GM18508 (cell line): ENCODE results near the gene MOSPD3.
"Not testable (repeated sequence)": the region's sequence is repeated elsewhere in the genome, so short reads cannot be mapped to it uniquely, and the experiment has no call there.

Experiments
- ATAC-seq: cut with Tn5 transposase; IDR thresholded peaks from one replicate; pipeline ENCODE4 v1.9.1; 2021; ENCODE audit warnings: moderate number of reproducible peaks; ENCODE audit not compliant: insufficient read depth, unreplicated experiment

The MOSPD3 gene, protein sequence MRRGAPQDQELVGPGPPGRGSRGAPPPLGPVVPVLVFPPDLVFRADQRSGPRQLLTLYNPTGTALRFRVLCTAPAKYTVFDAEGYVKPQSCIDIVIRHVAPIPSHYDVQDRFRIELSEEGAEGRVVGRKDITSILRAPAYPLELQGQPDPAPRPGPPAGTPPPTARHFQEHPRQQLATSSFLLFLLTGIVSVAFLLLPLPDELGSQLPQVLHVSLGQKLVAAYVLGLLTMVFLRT

DNA sequence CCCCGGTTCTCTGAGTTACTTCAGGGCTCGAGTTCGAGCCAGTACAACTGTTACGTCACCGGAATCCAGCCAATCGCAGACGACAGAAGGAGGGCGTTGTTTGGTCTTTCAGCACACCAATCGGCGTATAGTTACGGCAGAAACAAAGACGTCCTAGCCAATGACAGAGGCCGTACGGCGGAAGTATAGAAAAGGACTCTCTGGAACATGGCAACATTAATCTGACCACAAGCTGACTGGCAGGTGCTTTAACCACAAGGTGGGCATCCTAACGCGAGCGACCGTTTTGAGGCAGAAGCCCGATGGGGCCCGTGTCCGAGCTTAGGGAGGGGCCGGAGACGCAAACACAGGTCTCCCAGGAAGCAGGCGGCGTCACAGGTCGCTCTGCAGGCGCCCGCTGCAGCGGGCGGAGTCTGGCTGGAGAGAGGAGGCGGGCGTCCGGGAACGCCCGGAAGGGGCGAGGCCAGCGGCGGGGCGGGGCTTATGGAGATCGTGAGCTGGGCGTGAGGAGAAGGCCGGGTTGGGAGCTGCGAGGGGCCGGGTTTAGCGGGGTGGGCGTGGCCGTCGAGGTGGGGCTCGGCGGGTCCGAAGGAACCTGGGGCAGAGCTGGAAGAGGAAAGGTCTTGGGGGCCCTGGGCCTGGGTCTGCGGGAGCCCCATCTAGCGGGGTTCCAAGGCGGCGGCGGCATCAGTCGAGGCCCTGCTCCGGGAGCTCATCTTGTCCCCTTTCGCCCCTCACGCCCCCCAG lies at the start of gene MOSPD3:
TSS of gene MOSPD3 (plus strand) at position 558 of the 747 bp plus-strand sequence. CDS start 252 bp downstream, outside the sequence.
- peak; percentile 85 for ATAC-seq

DNA sequence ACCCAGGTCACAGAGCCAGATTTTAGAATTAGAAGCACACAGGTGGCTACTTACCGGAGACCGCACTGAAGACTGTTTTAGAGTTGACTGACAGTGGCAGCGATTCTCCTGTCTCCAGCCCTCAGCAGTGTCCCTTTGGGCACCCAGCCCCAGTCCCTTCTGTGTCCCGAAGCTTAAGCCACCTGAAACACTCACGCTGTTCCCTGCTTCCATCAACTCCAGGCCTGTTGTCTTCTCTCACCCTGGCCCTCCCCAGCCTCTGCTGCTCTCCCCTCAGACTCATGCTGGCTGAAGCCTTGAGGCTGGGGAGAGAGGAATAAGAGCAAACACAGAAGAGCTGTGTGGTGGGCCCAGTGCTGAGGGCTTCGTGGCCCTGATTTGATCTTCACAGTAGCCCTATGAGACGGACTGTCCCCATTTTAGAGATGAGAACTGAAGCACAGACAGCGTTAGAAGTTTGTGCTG lies 49.2 kb upstream of the MOSPD3 start:
- ATAC-seq: no peak

DNA sequence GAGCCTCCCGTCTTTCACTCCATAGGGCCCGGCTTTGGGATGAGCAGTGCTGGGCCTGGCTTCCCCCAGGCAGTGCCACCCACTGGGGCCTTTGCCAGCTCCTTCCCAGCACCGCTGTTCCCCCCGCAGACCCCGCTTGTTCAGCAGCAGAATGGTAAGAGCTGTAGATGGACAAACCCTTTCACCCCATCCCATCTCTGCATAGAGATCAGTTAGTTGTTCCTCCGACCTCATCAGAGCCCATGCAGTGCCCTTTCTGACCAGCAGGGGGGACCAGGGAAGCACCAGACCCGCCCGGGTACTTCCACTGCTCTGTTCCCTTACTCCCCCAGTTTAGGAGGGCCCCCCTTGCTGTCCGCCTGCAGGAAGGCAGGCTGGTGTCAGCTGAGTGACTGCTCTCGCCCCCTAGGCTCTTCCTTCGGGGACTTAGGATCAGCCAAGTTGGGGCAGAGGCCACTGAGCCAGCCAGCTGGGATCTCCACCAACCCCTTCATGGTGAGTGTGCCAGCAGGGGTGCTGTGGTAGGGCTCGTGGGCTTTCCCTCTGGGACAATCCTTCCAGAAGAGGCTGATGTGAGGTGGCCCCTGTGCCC lies 48.4 kb upstream of the MOSPD3 start:
- ATAC-seq: no peak

DNA sequence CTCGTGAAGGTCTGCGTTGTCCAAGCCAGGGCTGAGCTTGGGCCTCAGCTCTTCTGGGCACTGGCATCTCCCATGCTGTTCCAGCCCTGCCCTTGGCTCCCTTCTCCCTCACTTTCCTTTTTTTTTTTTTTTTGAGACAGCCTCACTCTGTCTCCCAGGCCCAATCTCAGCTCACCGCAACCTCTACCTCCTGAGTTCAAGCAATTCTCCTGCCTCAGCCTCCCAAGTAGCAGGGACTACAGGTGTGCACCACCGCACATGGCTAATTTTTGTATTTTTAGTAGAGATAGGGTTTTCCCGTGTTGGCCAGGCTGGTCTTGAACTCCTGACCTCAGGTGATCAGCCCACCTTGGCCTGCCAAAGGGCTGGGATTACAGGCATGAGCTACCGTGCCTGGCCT lies 47.9 kb upstream of the MOSPD3 start:
- ATAC-seq: not testable (repeated sequence)

DNA sequence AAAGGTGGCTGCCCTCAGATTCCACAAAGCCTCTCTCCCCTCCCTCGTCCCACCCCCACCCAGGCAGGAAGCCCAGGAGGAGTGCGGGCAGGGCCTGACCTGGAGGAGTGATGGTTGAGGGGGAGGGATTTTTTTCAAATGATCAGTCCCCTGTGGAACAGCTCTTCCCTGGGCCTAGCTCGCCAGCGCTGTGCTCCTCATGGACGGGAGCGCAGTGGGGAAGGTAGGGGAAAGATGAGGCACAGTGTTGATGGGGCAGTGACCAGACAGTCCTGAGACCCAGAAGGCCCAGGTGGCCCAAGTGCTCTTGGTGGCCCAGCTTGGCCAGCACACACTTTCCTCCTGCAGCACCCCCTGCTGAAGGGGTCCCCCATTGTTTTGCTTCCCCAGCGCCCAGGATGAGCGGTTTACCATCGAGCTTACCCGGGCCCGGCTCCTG lies 47.2 kb upstream of the MOSPD3 start:
- no peak for ATAC-seq

DNA sequence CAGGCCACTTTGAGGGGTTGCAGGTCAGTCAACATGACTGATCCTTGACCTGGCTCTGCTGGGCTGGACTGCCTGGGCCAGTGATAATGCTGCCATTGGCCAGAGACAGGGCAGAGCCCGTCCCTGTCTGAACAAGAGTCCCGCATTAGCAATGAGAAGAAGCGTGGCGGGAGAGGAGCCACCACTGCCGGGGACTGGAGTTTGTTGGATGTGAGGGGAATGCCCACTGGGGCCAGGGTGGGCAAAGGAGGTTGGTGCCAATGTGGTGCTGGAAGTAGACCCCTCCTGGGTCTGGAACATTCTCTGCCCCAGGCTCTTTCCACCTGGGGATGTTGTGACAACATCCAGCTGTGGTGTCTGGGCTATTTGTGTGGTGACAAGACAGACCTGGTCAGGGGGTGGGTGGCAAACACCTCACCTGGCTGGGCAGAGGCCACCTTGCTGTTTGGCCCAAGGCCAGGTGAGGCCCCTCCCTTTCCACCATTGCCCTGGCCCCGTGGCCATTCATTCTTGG lies 46.3 kb upstream of the MOSPD3 start:
- no peak for ATAC-seq

DNA sequence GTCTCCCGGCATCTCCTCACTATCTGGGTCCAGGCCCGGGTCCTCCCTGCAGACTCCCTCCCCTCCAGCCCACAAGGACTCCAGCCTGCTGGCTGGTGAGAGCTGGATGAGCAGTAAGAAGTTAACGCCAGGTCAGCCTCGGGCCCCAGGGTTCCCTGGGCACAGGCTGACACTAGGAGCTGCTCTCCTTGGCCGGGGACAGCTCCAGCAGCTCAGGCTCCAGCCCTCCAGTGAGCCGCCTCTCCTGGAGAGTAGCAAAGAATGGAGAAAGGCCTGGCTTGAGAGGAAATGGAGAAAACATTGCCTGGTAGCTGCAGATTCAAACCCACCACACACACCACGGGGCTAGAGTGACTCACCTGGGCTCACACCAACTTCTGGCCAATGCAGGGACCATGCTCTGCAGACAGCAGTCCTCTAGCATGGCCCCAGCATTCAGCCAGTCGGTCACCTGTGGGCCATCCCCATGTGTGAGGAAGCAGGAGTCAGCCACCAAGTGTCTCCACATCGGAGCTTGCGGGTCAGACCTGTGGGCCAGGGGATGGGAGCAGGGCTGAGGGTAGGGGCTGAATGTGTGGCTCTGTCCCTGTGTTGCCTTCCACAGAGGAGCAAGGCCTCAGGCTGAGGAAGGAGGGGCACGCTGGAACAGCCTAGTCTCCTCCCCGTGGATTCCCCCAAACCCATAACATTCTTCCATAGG lies 45.2 kb upstream of the MOSPD3 start:
- no peak for ATAC-seq

DNA sequence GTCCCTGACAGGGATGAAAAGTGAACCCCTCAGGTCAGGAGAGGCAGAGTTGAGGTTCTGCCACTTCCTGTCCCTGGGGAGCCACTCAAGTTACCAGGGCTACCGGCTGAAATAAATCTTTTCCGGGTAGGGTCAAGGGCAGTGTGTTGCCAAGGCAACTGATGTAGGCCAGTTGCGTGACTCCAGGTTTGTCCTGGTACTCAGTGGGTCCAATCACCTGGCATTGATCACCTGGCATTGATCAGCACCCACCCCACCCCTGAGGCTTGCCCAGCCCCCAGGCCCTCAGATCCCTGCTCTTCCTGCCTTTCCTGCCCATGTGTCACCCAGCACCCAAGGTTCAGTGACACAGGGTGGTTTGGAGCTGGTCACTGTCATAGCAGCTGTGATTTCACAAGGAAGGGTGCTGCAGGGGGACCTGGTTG lies 44.6 kb upstream of the MOSPD3 start:
- no peak for ATAC-seq

DNA sequence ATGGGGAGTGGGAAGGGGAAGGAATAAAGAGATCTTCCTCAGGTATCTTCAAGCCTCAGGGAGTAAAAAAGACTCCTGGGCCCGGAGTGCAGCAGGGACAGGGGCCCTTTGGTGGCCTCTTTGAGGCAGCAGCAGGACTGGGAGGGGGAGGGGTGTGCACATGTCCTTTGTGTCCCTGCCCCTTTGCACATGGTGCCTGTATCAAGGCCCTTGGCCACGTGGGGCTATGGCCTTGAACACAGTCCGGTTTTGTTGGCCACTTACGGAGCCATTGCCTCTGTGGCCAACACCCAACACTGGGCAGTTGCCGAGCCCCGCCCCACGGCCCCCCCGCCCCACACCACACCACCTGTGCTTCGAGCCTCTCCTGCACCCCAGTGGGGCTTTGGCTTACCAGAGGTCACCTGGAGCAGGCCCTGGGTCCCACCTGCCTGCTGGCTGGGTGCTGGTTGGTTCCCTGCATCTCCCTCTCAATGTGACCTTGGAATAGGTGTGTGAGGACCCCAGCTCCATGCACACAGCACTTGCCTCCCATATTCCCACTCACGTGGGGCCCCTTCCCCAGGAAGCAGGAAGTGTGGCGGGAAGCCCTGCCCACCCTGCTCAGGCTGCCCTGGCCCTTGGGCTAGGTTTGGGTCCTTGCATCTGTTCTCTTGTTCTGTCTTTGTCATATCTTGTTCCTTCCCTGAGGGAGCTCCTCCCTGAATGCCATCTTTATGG lies 44.0 kb upstream of the MOSPD3 start:
- ATAC-seq: no peak

DNA sequence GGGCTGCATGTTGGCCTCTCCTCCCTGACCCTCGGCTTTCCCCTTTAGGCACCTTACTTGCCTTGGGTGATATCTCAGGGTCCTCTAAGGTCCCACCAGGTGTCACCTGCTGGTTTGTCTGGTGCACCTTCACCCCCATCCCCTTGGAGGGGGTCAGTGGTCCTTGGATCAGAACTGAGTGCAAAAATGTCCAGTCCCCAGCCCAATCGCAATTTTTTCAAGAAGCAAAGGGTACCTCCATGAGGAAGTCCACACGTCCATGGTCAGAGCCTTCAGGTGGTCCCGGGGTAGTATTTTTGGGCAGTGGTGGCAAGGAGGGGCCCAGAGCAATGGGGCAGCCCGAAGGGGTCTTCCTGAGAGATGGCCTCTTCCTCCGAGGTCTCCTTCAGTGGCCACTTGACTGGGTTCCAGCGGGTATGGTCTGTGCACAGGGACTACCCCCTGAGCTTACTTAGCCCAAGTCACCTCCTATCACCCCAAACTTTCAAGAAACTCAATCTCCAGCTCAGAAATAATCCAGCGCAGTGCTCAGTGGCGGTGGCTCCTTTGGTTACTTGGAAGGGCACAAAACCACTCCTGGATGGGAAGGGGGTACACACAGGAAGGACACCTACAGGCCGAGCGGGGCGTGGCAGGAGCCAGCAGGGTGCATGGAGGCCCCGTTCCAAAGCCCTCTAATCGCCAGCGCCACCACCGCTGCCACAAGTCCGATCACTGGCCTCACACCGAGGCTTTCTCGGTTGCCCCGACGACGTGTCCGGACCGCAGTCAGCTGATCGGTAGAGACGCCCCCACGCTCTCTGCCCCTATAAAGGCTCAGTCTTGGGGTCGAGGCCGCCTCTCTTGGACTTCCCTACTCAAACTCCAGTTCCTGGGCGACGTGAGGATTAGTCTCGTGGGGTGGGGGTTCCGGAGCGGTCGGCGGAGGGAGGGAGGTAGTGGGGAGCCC lies 43.2 kb upstream of the MOSPD3 start:
- no peak for ATAC-seq

DNA sequence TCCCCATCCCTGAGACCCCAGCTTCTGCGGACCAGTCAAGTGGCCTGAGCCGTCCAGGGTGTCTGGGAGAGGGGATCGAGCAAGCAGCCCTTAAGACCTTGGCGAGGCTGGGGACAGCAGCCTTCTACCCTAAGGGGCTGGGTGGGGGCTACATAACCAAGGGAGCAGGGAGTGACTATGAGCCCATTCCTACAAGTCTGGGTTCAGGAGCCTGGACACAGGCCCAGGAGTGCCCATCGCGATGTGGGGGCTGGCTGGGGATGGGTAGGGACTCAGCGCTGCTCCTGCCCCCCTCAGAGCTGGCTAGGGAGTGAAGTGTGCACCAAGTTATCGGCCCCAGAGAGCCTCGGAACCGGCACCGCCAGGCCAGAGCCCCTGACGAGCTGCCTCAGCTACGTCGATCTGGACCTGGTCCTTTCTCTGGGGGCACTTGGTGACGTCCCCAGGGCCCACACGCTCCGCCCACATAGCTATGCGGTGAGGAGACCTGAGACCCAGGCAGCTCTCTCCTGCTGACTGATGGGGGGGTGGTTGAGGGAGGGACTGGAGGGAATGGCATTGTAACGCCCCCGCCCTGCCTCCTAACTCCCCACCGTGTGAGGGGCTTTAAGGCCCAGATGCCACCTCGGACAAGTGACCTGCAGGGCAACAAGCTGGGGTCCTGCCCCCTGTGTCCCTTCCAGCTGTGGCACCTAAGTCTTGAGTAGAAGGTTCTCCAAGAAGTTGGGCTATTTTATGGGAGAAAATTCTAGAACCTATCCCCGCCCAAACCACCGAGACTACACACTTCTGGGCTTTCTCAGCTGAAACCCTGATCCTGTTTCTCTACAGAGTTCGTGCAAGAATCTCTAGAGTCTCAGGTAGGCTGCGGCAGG lies 41.1 kb upstream of the MOSPD3 start:
- ATAC-seq: no peak

DNA sequence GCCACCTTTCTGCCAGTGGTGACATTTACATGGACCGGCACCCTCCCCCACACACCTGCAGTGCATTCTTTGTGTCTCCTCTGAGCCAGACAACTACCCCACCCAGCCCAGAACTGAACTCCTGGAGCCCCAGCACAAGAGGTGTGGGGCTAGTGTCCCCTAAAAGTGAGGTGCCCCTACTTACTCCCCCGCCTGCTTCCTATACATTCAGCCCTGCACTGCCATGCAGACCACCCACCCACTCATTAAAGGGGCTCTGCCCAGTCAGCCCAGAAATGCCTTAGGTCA lies 40.6 kb upstream of the MOSPD3 start:
- no peak for ATAC-seq

DNA sequence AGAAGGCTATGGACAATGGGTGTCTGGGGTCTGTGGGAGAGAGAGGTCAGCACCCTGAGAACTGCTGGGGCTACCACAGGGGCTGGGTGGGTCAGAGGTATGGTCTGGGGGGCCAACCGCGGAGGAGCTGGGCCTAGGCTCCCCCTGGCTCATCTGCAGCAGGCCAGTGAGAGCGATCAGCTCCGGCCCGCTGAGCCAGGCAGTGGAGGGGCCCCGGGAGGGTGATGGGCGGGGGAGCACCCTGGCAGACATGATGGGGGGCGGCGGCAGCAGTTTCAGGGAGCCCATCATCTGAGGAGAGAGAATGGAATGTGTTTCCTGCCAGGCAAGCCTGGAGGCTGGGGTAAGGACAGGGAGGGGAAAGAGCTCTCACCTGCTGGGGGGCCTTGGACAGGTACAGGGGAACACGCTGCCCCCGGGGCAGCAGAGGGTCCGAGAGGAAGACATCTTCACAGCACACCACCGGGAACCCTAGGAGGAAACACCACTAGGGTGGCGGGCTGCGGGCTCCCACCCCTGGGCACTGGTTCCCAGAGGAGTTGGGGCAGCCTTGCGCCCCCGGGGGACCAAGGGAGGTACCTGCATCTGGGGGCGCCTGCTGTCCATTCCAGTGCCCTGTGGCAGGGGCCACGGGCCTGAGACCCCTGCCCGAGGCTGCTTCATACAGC lies 39.9 kb upstream of the MOSPD3 start:
- no peak for ATAC-seq

DNA sequence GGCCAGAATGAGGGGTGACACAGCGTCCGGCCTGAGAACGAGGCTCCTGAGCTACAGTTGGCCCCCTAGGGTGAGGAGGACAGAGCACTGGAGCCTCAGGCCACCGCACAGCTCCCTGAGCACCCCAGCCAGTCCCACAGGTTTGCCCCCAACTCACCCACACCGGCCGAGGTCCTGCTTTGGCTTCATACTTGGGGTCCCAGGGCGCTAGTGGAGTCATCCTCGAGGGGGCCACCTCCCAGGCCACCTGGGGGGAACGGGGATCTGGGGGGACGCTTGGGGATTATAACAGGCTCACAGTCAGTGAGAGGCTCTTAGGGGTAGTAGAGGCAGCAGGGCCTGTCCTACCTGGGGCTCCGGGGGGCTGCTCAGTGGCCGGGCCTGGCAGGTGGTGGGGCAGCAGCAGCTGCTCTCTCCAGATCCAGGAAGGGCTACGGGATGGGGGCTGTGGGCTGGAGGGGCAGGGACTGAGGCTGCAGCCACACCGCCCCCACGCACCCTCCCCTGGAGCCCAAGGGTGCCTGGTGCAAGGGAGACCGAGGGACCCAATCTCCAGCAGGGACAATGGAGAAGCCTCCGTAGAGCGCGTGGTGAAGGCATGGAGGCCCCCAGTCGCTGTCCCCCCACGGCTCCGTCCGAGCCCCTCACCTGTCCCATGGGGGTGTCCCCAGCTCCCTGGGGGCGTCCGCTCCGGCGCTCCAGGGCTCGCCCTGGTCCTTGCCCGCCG lies 39.2 kb upstream of the MOSPD3 start:
- ATAC-seq: no peak

DNA sequence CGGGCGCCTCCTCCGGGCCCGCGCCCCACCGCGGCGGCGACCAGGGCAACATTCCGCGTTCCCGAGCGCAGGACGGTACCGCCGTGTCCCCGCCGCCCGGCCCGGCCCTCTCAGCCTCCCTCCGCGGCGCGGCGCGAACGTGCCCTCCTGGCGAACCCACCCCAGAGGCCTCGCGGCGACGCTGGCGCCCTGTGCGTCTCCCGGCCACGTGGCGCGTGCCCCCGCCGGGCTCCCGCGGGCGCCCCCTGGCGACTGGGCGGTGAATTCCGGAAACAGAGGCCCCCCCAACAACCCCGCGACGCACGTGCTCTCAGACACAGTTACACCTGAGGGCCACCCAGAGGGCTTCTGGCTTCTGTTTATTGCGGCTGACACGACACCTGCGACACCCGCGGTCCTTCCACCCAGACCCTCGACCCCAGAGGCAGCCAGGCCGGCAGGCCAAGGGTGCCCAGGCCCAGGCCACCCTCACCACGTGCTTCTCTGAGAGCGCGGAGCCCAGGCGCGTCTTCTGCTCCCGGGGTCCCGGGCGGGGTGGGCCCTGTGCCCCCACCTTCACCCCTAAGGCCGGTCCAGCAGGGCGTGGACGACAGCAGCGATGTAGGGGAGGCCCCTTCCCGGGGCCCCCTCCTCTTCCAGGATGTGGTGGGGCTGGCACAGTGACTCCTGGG lies 38.5 kb upstream of the MOSPD3 start, which contains the start of gene SAP25:
TSS of gene SAP25 (minus strand) at position 210 of the 671 bp plus-strand sequence. CDS start at position 52, 158 bp downstream.
- ATAC-seq: no peak
